HG02759 (cell line): ENCODE results near the gene INPP4A.
"Not testable (repeated sequence)": the region's sequence is repeated elsewhere in the genome, so short reads cannot be mapped to it uniquely, and the experiment has no call there.

Experiments used
- ATAC-seq: cut with Tn5 transposase; IDR thresholded peaks from one replicate; pipeline ENCODE4 v1.9.1; 2021; ENCODE audit warnings: mild to moderate bottlenecking, moderate library complexity; ENCODE audit not compliant: unreplicated experiment

Gene INPP4A

GRCh38 chr2:98444436-98445176 lies at the start of gene INPP4A:
Gene INPP4A, plus strand, starts transcription at chr2:98444858. Its CDS starts 75,191 bp downstream, at chr2:98520049.
- peak; percentile 90 for ATAC-seq

DNA sequence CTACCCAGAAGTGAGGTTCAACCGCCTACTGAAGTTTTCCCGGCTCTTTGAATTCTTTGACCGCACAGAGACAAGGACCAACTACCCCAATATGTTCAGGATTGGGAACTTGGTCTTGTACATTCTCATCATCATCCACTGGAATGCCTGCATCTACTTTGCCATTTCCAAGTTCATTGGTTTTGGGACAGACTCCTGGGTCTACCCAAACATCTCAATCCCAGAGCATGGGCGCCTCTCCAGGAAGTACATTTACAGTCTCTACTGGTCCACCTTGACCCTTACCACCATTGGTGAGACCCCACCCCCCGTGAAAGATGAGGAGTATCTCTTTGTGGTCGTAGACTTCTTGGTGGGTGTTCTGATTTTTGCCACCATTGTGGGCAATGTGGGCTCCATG lies 48.7 kb upstream of the INPP4A start:
- no peak for ATAC-seq

DNA sequence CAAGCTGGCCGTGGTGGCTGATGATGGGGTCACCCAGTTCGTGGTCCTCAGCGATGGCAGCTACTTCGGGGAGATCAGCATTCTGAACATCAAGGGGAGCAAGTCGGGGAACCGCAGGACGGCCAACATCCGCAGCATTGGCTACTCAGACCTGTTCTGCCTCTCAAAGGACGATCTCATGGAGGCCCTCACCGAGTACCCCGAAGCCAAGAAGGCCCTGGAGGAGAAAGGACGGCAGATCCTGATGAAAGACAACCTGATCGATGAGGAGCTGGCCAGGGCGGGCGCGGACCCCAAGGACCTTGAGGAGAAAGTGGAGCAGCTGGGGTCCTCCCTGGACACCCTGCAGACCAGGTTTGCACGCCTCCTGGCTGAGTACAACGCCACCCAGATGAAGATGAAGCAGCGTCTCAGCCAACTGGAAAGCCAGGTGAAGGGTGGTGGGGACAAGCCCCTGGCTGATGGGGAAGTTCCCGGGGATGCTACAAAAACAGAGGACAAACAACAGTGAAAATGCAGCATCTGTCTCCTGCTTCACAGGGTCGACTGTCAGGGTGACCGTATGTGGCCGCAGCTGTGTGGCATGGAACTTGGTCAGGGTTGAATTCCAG lies 47.8 kb upstream of the INPP4A start:
- ATAC-seq: no peak

- ATAC-seq: no peak
Observed at GRCh38 chr2:98399140-98399539, 45.5 kb upstream of the INPP4A start.

DNA sequence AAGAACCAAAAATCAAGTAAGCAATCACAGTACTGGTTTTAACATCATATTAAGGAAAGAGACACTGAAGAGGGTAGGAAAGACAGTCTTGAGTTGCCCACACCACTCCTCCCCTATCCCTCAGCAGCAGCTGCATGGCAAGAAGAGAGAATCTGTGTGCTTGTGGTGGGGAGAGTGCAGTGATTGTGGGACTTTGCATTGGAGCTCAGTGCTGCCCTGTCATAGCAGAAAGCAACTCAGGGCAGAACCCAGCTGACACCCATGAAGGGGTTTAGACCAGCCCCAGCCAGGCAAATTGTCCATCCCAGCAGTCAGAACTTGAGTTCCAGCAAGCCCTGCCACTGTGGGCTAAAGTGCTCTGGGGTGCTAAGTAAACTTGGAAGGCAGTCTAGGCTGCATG lies 40.8 kb upstream of the INPP4A start:
- no peak for ATAC-seq

GRCh38 chr2:98404556-98405250 lies 40.0 kb upstream of the INPP4A start:
- ATAC-seq: no peak

DNA sequence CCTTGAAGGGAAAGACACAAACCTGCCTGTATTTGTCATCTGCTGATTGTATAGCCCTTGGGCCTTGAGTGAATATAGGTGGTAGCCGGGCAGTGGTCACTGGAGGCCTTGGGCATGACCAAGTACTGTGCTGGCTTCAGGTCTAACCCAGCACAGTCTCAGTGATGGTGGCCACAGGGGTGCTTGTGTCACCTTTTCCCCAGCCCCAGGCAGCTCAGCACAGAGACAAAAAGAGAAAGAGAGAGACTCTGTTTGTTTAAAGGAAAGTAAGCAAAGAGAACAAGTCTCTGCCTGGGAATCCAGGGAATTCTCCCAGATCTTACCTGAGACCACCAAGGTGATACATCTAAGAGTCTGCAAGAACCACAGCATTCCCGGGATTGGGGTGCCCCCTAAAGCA lies 39.4 kb upstream of the INPP4A start:
- no peak for ATAC-seq

- ATAC-seq: no peak
Observed at GRCh38 chr2:98408155-98408554, 36.5 kb upstream of the INPP4A start.

GRCh38 chr2:98412751-98413458 lies 31.8 kb upstream of the INPP4A start:
- peak; percentile 75 for ATAC-seq

DNA sequence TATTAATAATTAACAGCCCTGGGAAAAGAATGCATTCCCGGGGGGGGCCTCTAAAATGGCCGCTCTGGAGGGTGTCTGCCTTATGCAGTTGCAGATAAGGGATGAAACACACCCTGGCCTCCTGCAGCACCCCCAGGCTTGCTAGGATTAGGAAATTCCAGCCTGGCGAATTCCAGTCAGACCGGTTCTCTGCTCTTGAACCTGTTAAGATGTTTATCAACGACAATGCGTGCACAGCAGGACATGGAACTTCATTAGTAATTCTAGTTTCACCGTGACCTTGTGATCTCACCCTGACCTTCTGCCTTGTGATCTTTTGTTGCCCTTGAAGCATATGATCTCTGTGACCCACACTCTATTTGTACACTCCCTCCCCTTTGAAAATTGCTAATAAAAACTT lies 30.4 kb upstream of the INPP4A start:
- ATAC-seq: not testable (repeated sequence)

GRCh38 chr2:98415719-98416248 lies 28.9 kb upstream of the INPP4A start:
- ATAC-seq: not testable (repeated sequence)

- ATAC-seq: no peak
Observed at GRCh38 chr2:98416383-98417159, 28.1 kb upstream of the INPP4A start.

- no peak for ATAC-seq
Observed at GRCh38 chr2:98419544-98419943, 25.1 kb upstream of the INPP4A start.

GRCh38 chr2:98419977-98420725 lies 24.5 kb upstream of the INPP4A start:
- no peak for ATAC-seq

DNA sequence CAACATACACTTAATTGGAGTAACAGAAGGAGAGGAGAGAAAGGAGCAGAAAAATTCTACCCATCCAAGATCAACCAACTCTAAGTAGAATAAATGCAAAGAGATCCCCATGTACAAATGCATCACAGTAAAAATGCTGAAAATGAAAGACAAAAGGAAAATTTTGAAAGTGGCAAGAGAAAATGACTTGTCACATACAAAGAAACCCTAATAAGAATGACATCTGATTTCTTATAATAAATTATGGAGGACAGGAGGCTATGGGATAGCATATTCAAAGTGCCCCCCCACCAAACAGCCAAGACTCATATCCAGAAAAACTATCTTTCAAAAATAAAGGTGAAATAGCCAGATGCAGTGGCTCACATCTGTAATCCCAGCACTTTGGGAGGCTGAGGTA lies 22.2 kb upstream of the INPP4A start:
- ATAC-seq: no peak

GRCh38 chr2:98426771-98427170 lies 17.9 kb upstream of the INPP4A start:
- no peak for ATAC-seq

GRCh38 chr2:98432145-98432544 lies 12.5 kb upstream of the INPP4A start:
- no peak for ATAC-seq

GRCh38 chr2:98433363-98433964 lies 11.2 kb upstream of the INPP4A start:
- no peak for ATAC-seq

DNA sequence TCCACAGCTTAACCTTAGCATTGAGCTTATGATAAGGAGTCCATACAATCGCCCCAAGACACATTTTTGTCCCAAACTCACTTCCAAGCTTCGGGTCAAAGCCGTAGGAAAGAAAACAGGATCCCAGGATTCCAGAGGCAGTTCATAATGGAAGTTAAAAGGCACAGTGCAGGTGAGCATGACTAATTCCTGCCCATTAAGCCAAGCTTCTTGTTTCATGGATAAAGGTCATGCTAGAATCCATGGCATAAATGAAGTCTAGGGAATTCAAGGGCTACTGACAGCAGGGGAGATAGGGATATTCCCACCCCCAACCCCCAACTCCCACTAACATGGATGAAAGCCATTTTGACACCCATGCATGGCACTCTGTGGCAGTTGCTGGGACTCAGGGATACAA lies 10.2 kb upstream of the INPP4A start:
- ATAC-seq: no peak
